ENCODE measurements around the gene GTF2F2.

The GTF2F2 gene

GRCh38 chr13:45280751-45281634, 160.7 kb downstream of the GTF2F2 start:
- peak; percentile 95 for DNase-seq (ENCODE audit: low spot score)
- peak; percentile 90 for TF ChIP-seq CTCF (conservative IDR thresholded peaks at IDR 0.05; ENCODE audit: low read depth)
- ChIA-PET CTCF (interaction anchor here (0.5 to 2.7 kb wide), 17 partner anchors 10 to 1268 kb away, joined by 3 to 27 read pairs (median 3); no protein-coding TSS in a partner anchor), POLR2A (ENCODE audit: low non-redundant PET) (no interaction called here)
- H3K27ac ChIP-seq = peak overlapping the region; percentile 54

GRCh38 chr13:45282994-45283393, 162.7 kb downstream of the GTF2F2 start:
- ChIA-PET CTCF (interaction anchor here (0.6 kb wide), 1 partner anchor 27 kb away, joined by 3 read pairs; no protein-coding TSS in a partner anchor), POLR2A (ENCODE audit: low non-redundant PET) (no interaction called here)
- DNase-seq (ENCODE audit: low spot score) = no peak
- no peak overlapping the region for H3K27ac ChIP-seq
- no peak for TF ChIP-seq CTCF (conservative IDR thresholded peaks at IDR 0.05; ENCODE audit: low read depth)

- ChIA-PET CTCF (no interaction called here), POLR2A (ENCODE audit: low non-redundant PET) (no interaction called here)
- no peak for TF ChIP-seq CTCF (conservative IDR thresholded peaks at IDR 0.05; ENCODE audit: low read depth)
- no peak for DNase-seq (ENCODE audit: low spot score)
- no peak overlapping the region for H3K27ac ChIP-seq
These were observed 169.7 kb downstream of the GTF2F2 start for GRCh38 chr13:45289936-45290563.

- no peak for TF ChIP-seq CTCF (conservative IDR thresholded peaks at IDR 0.05; ENCODE audit: low read depth)
- ChIA-PET CTCF (interaction anchor here (0.6 to 1.4 kb wide), 3 partner anchors 11 to 1177 kb away, joined by 3 to 4 read pairs (median 3); no protein-coding TSS in a partner anchor), POLR2A (ENCODE audit: low non-redundant PET) (interaction anchor here (0.7 kb wide), 1 partner anchor 26 kb away, joined by 7 read pairs; no protein-coding TSS in a partner anchor)
- DNase-seq (ENCODE audit: low spot score) = peak; percentile 62
- H3K27ac ChIP-seq = no peak overlapping the region
These were observed 171.9 kb downstream of the GTF2F2 start for GRCh38 chr13:45292176-45292575.

GRCh38 chr13:45295536-45295935, 175.2 kb downstream of the GTF2F2 start:
- ChIA-PET POLR2A (ENCODE audit: low non-redundant PET) (no interaction called here), CTCF (interaction anchor here (0.6 to 0.9 kb wide), 2 partner anchors 200 to 249 kb away, joined by 3 to 5 read pairs; no protein-coding TSS in a partner anchor)
- DNase-seq (ENCODE audit: low spot score) = no peak
- TF ChIP-seq CTCF (conservative IDR thresholded peaks at IDR 0.05; ENCODE audit: low read depth) = no peak
- no peak overlapping the region for H3K27ac ChIP-seq

GRCh38 chr13:45296259-45296658, 175.9 kb downstream of the GTF2F2 start:
- H3K27ac ChIP-seq = no peak overlapping the region
- ChIA-PET CTCF (no interaction called here), POLR2A (ENCODE audit: low non-redundant PET) (no interaction called here)
- TF ChIP-seq CTCF (conservative IDR thresholded peaks at IDR 0.05; ENCODE audit: low read depth) = no peak
- DNase-seq (ENCODE audit: low spot score) = no peak

All from RWPE1 (cell line).